ENCODE data around the gene SNRPE. TPM values are rescaled to one million over a fixed set of nuclear protein-coding genes. Genes with fewer than 3 reads are reported as not detected.

SNRPE gene
- total and polyA plus RNA-seq, 2 of the 13 experiments (the other 11 are each of a cell fraction or from before 2014, with no cell fraction given): 146 to 281 TPM

GRCh38 chr1:203861379-203862184 is at the start of gene SNRPE (continued):
- TF ChIP-seq ZSCAN5A (CRISPR knock-in tag; IDR thresholded peaks at IDR 0.05; ENCODE audit: borderline replicate concordance): peak; percentile 35; the same call in 1 of the 2 replicates
- TF ChIP-seq KDM4B (CRISPR knock-in tag; IDR thresholded peaks at IDR 0.05): no peak
- no peak for TF ChIP-seq ZNF280D (CRISPR knock-in tag; IDR thresholded peaks at IDR 0.05)
- TF ChIP-seq ZNF556 (CRISPR knock-in tag; IDR thresholded peaks at IDR 0.05; ENCODE audit: borderline replicate concordance): peak; percentile 75; the same call in 1 of the 2 replicates
- TF ChIP-seq STAT6 (CRISPR knock-in tag; IDR thresholded peaks at IDR 0.05; ENCODE audit: borderline replicate concordance): peak; percentile 79; the same call in 1 of the 2 replicates
- TF ChIP-seq ZNF747 (CRISPR knock-in tag; IDR thresholded peaks at IDR 0.05; ENCODE audit: borderline replicate concordance): peak; percentile 77; the same call in 1 of the 2 replicates
- 0 out of 2 replicates have a peak, but pooled peaks have one; percentile 50 for TF ChIP-seq ZNF616 (CRISPR knock-in tag; IDR thresholded peaks at IDR 0.05; ENCODE audit: low read depth)
- peak; percentile 97 for TF ChIP-seq ARID4A (CRISPR knock-in tag; IDR thresholded peaks at IDR 0.05; ENCODE audit: borderline replicate concordance)
- TF ChIP-seq MXD1 (CRISPR knock-in tag; IDR thresholded peaks at IDR 0.05): peak; percentile 92
- no peak for TF ChIP-seq NR2F2 (IDR thresholded peaks at IDR 0.05; ENCODE audit: borderline replicate concordance, low read depth)
- no peak; the same call in 1 of the 2 replicates for TF ChIP-seq ZNF446 (CRISPR knock-in tag; IDR thresholded peaks at IDR 0.05)
- TF ChIP-seq NR0B2 (CRISPR knock-in tag; IDR thresholded peaks at IDR 0.05): peak; percentile 92
- peak; percentile 98 for TF ChIP-seq ASH2L (IDR thresholded peaks at IDR 0.05; ENCODE audit: insufficient read length, low read depth, low read length)
- peak; percentile 77 for TF ChIP-seq ZNF510 (CRISPR knock-in tag; IDR thresholded peaks at IDR 0.05; ENCODE audit: low read depth)

Measured in HepG2 (cell line).